HG03108 (cell line): ENCODE results near the gene KIF3A.

Experiments
- ATAC-seq: cut with Tn5 transposase; IDR thresholded peaks from one replicate; pipeline ENCODE4 v1.9.1; 2021; ENCODE audit warnings: moderate library complexity; ENCODE audit not compliant: unreplicated experiment

Gene KIF3A

DNA sequence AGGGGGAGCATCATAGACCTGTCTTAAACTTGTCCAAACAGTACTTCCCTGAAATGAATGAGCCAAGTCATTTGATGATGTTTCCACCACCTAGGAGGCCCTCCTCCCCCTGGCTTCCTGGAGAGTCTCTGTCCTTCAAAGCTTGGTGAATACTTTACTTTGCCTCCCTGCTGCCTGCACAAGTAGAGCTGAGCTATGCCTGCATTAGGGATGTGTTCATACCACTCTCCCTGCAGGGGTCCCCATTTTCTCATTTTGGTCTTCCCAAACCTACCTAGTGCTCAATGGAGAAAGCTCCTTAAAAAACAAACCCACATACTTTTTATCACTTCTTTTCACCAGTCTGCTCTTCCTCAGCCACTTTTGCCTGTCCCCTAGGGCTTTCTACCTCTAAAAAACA, 17.6 kb upstream of the KIF3A start:
- ATAC-seq: no peak

DNA sequence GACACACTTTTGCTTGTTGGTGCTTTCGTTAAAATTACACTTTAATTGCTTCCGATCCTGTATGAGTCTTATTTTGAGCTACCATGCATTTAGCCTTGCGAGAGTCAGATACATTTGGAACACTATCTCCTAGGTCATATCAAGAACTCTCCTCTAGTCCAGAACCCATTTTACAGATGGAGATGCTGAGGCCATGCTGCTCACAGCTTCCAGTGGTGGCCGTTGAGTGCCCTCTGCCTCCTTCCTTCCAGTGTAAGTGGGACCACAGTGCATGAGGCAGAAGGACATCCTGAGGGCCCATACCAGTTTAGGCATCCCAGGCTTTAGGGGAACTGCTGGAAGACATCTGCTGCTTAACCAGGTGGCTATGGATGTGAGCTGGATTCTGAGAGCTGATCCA, 16.8 kb upstream of the KIF3A start:
- ATAC-seq: no peak

- ATAC-seq: no peak
Observed at GRCh38 chr5:132753135-132753987, 16.0 kb upstream of the KIF3A start.

- no peak for ATAC-seq
Observed at GRCh38 chr5:132752581-132753125, 15.3 kb upstream of the KIF3A start.

GRCh38 chr5:132751971-132752580, 14.7 kb upstream of the KIF3A start:
- ATAC-seq: no peak

- ATAC-seq: peak; percentile 21
Observed at GRCh38 chr5:132751444-132751843, 14.1 kb upstream of the KIF3A start.

DNA sequence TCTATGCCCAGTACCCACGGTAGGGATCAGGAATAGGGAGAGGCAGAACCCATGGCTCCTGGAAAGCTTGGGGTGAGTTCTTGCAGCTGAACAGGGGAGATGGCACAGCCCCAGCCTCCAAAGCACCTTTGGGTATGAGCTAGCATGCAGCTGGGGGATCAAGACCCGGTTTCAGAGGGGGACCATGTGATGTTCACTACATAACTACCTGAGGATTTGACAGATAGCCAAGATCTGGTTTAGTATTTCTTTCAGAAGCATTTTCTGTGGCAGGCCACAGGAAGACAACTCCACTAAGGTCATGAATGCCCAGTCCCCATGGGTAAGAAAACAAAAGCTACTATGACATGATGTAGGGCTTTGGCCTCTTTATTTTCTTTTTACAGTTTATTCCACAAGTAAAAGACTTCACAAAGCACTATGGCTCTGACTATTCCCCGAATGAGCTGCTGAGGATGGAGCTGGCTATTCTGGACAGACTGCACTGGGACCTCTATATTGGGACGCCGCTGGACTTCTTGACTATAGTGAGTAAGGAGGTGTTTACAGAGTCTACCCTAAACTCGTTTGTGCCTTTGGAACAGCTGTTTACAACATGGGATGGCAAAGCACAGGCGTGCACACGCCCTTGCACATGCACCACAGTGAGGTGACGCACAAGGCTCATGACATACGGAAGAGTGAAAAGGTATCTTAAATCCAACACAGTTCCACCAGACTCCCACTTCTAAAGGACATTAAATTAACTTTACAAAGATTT, 13.3 kb upstream of the KIF3A start:
- peak; percentile 60 for ATAC-seq

- ATAC-seq: no peak
Observed at GRCh38 chr5:132749506-132749905, 12.2 kb upstream of the KIF3A start.

- no peak for ATAC-seq
Observed at GRCh38 chr5:132748522-132749000, 11.2 kb upstream of the KIF3A start.

GRCh38 chr5:132747616-132748440, 10.5 kb upstream of the KIF3A start:
- ATAC-seq: no peak

DNA sequence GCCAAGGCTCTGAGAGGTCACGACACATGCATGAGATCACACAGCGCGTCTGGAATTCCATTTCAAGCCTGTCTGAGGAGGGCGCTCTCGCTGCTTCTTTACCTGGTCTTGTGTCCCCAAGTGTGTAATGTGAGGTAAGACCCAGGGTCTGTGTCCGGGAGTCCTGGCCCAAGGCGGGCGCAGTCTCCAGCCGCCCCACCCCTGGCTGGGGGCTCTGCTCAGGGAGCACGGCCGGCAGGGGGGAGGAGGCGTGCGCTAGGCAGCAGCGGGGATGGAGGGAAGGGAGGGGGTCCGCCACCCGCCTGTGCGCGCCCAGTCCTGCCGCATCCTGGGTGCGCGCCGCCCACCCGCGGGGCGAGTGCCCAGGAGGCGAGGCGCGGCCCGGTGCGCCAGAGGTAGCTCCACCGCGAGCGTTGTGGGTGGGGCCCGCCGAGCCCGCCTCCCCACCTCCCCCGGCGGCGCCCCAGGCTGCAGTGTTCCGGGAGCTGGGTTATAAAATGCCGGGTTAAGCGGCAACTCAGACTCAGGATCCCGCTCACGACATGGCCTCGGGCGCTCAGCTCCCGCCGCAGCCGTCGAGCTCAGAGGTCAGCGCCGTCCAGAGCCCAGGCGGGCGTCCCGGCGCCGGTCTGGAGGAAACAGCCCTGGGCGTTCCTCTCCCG, 9.7 kb upstream of the KIF3A start, which contains the start of gene CCNI2:
CCNI2 (plus strand) TSS at position 473 of the 662 bp plus-strand sequence; CDS start at position 543, 70 bp downstream.
- no peak for ATAC-seq

- no peak for ATAC-seq
Observed at GRCh38 chr5:132746592-132746953, 9.2 kb upstream of the KIF3A start.

DNA sequence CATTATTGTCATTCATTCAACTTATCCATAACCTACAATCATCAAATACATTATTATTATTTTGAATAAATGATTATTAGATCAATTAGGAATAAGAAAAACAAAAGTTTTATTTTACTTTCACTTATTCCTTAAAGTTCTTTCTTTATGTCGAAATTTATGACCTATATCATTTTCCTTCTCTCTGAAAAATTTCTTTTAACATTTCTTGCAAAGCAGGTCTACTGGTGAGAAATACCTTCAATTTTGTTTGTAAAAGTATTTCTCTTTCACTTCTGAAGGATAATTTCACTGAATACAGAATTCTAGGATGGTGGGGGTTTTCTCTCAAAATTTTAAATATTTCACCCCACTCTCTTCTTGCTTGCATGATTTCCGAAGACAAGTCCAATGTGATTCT, 7.3 kb upstream of the KIF3A start:
- no peak for ATAC-seq

- ATAC-seq: no peak
Observed at GRCh38 chr5:132742626-132743025, 5.3 kb upstream of the KIF3A start.

DNA sequence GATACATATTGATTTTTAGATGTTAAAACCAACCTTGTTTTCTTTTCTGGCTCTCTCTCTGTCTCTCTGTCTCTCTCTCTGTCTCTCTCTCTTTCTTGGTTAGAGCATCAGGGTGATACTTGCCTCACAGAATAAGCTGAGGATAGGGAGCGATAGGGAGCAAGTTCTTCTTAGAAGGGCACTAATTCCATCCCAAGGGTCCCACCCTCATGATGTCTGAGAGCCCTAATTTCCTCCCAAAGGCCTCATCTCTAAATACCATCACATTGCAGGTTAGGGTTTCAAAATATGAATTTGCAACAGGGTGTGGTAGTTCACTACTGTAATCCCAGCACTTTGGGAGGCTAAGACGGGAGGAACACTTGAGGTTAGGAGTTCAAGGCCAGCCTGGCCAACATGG, 4.8 kb upstream of the KIF3A start:
- no peak for ATAC-seq

DNA sequence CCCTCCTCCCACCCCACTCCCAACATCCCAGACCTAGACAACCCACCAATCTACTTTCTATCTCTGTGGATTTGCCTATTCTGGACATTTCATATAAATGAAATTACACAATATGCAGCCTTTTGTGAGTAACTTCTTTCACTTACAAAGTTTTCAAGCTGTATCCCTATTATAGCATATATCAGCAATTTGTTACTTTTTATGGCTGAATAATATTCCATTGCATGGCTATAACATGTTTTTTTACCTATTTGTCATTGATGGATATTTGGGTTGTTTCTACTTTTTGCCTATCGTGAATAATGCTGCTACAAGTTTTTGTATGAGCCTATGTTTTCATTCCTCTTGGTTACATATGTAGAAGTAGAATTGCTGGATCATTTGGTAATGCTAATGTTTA, 1.9 kb upstream of the KIF3A start:
- no peak for ATAC-seq

GRCh38 chr5:132737982-132738681, 786 bp upstream of the KIF3A start:
- no peak for ATAC-seq

GRCh38 chr5:132734687-132735086, 2.7 kb downstream of the KIF3A start:
- ATAC-seq: no peak

GRCh38 chr5:132733499-132734148, 3.7 kb downstream of the KIF3A start:
- ATAC-seq: no peak
